ENCODE results near the gene C19orf73. TPM values are rescaled to one million over a fixed set of nuclear protein-coding genes. Genes with fewer than 3 reads are reported as not detected.

Gene C19orf73
- total and polyA plus RNA-seq, 9 of the 15 experiments (the other 6 are each of a cell fraction or from before 2014, with no cell fraction given) = 0.08 to 7.4 (median 1.4) TPM

- TF ChIP-seq ZBTB40 (IDR thresholded peaks at IDR 0.05) (peak; percentile 56; the same call in 1 of the 2 replicates), ZBTB40 (CRISPR knock-in tag; IDR thresholded peaks at IDR 0.05) (no peak), ZNF583 (CRISPR knock-in tag; IDR thresholded peaks at IDR 0.05) (peak; percentile 63; the same call in 1 of the 2 replicates), POLR2G (IDR thresholded peaks at IDR 0.05; ENCODE audit: low read depth, low read length) (peak; percentile 92), CREM (IDR thresholded peaks at IDR 0.05; ENCODE audit: low read depth) (peak; percentile 83), ZNF639 (CRISPR knock-in tag; conservative IDR thresholded peaks at IDR 0.05 in 1 of 2, IDR thresholded peaks at IDR 0.05 in 1 of 2) (peak in 1 of 2 experiments; percentile 85; a peak in 2 of 4 replicates), CTCF (IDR thresholded peaks at IDR 0.05 in 2 of 3, conservative IDR thresholded peaks at IDR 0.05 in 1 of 3; ENCODE audit: insufficient read depth in 2 of 3, low read depth in 1 of 3, low read length in 3 of 3) (peak in 2 of 3 experiments; percentile 18 to 24; a peak in 2 of 6 replicates), TARDBP (IDR thresholded peaks at IDR 0.05) (peak; percentile 98), TRIM24 (IDR thresholded peaks at IDR 0.05) (peak in 1 of 2 experiments; percentile 47; a peak in 1 of 4 replicates), NFIC (IDR thresholded peaks at IDR 0.05) (peak; percentile 53)
Measured at GRCh38 chr19:49118565-49119410, at the start of gene C19orf73 (continued).

All from K562 (cell line).